Cardiac muscle cell (in vitro differentiated cells and primary cell): Measurements from ENCODE around the gene ANO1. TPM values are rescaled to one million over a fixed set of nuclear protein-coding genes. Genes with fewer than 3 reads are reported as not detected.

ENCODE experiments used
- DNase-seq, 2 donors: peaks; one replicate each; pipeline versions ENCODE4 v3.0.0 to v3.0.0-alpha.2; 2010 to 2017; ENCODE audit warnings: low read depth in 1 of 2, low spot score in 1 of 2
- H3K27ac ChIP-seq: fragments of 200-600 bp; sonication (generic); 2 replicates; pipeline ENCODE4 v1.5.1; 2016
- H3K27me3 ChIP-seq: fragments of 200-600 bp; sonication (generic); 2 replicates; pipeline ENCODE4 v1.6.0; 2016; ENCODE audit warnings: control low read depth
- H3K36me3 ChIP-seq: fragments of 200-600 bp; sonication (generic); 2 replicates; pipeline ENCODE4 v1.5.1; 2016; ENCODE audit warnings: control low read depth
- H3K4me1 ChIP-seq: fragments of 200-600 bp; sonication (generic); 2 replicates; pipeline ENCODE4 v1.8.1; 2017; ENCODE audit warnings: low read depth, mild to moderate bottlenecking, mixed run types
- H3K4me3 ChIP-seq: fragments of 200-600 bp; sonication (generic); 2 replicates; pipeline ENCODE4 v1.5.1; 2016; ENCODE audit warnings: mild to moderate bottlenecking
- H3K9me3 ChIP-seq: fragments of 200-600 bp; sonication (generic); 2 replicates; pipeline ENCODE4 v1.5.1; 2017; ENCODE audit warnings: low read depth, mild to moderate bottlenecking, control low read depth
- CTCF ChIP-seq: IDR thresholded peaks from 2 replicates; pipeline ENCODE4 v1.5.1; 2012; ENCODE audit warnings: low read depth, mild to moderate bottlenecking, low read length
- polyA plus RNA-seq: library from polyadenylated mRNA; unstranded; fragments of >200 nt; fragmentation: Nextera tagmentation; extraction: Ambion mirVana; gene quantifications from 2 replicates; pipeline ENCODE4 v1.2.1, GENCODE V29; 2016
- total RNA-seq: library from RNA; depleted of rRNA; stranded (reverse); fragments of >200 nt; gene quantifications from 2 replicates; pipeline ENCODE4 v1.2.3, GENCODE V29; 2016

ANO1 gene
- total and polyA plus RNA-seq, 2 experiments from 2014 or later = 0.09 to 0.86 TPM

DNA sequence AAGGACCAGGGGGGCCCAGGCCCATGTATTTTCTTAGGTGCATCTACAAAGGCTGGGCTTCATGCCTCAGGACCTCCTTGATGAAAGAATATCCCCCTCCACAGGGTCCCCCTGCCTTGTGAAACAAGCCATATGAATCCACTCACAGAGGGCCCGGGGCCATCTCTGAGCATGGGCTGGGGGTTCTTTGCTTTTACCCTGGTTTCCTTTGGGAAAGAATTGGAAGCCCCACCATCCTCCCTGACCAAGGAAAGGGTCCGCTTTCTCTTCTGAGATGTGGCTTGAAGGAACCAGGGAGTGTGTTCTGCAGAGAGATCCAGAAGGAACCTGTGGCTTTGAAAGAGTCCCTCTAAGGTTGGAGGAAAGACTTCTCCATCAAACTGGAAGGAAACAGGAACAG is 9.2 kb upstream of the ANO1 start:
- Histone ChIP-seq H3K4me3 (no peak overlapping the region), H3K27ac (no peak overlapping the region), H3K36me3 (no peaks in the 10 kb centered on the region), H3K9me3 (no peaks in the 10 kb centered on the region), H3K27me3 (peaks cover 33% of the 10 kb centered on the region), H3K4me1 (no peaks in the 10 kb centered on the region)
- TF ChIP-seq CTCF = no peak
- no peak for DNase-seq

DNA sequence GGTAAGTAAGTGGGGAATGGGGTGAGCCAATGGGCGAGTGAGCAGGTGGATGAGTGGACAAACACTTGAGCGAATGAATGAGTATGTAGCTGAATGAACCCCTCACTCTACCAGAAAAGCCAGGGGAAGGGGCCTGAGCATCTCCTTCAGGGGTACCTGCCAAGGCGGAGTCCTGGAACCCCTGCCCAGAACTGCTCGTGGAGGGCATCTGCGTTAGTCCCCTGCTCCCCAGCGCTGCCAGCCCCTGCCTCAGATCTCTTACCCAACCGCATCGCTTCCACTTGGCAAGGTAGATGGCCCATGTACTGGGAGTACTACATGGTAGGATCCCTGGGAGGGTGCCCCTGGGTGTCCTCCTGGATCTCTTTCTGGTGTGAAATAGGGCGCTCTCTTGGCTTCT is 7.4 kb upstream of the ANO1 start:
- Histone ChIP-seq H3K4me1 (no peaks in the 10 kb centered on the region), H3K36me3 (no peaks in the 10 kb centered on the region)

GRCh38 chr11:70071996-70072395 is 6.1 kb upstream of the ANO1 start:
- Histone ChIP-seq H3K4me1 (no peaks in the 10 kb centered on the region), H3K9me3 (no peaks in the 10 kb centered on the region), H3K36me3 (no peaks in the 10 kb centered on the region), H3K27ac (no peak overlapping the region), H3K27me3 (peaks cover 64% of the 10 kb centered on the region), H3K4me3 (no peak overlapping the region)
- TF ChIP-seq CTCF = no peak
- DNase-seq = no peak

More for the DNA sequence above, 7.4 kb upstream of the ANO1 start:
- no peaks in the 10 kb centered on the region for H3K9me3 ChIP-seq
- no peak for TF ChIP-seq CTCF
- H3K27me3 ChIP-seq = peaks cover 51% of the 10 kb centered on the region
- no peak overlapping the region for H3K27ac ChIP-seq
- no peak for DNase-seq
- H3K4me3 ChIP-seq = no peak overlapping the region

DNA sequence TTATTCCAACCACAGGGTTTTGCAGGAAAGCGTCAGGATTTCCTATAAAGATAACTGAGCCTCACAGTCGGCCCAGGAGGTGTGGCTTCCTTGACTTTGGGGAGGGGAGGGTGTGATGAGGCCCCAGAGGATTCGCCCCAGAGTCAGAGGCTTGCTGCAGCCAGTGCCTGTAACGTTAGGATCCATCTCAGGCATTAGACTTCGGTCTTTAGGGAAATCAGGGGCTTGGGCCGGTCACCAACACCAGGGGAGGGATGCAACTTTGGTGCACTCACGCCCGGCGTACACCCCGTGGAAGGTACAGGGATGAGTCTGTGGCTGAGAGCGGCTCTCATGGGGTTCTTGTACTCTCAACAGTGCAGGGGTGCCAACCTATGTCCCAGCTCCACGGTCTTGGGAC is 5.7 kb upstream of the ANO1 start:
- peaks cover 68% of the 10 kb centered on the region for H3K27me3 ChIP-seq
- no peaks in the 10 kb centered on the region for H3K4me1 ChIP-seq
- H3K36me3 ChIP-seq = no peaks in the 10 kb centered on the region
- H3K4me3 ChIP-seq = no peak overlapping the region
- DNase-seq = peak in 1 of 2 donors; percentile 16
- TF ChIP-seq CTCF = no peak
- H3K9me3 ChIP-seq = no peaks in the 10 kb centered on the region
- H3K27ac ChIP-seq = no peak overlapping the region

GRCh38 chr11:70072861-70073755 is 5.0 kb upstream of the ANO1 start:
- peaks cover 75% of the 10 kb centered on the region for H3K27me3 ChIP-seq
- H3K27ac ChIP-seq = no peak overlapping the region
- no peaks in the 10 kb centered on the region for H3K9me3 ChIP-seq
- no peak overlapping the region for H3K4me3 ChIP-seq
- no peaks in the 10 kb centered on the region for H3K36me3 ChIP-seq
- no peaks in the 10 kb centered on the region for H3K4me1 ChIP-seq
- TF ChIP-seq CTCF = no peak
- DNase-seq = peak in 1 of 2 donors; percentile 6
